Hepatocyte (in vitro differentiated cells): ENCODE data around the gene MYBPC3.

ENCODE experiments used
- CTCF ChIP-seq: fragments of 200-600 bp; sonication (generic); IDR thresholded peaks from 2 replicates; pipeline ENCODE4 v1.5.1; 2016; ENCODE audit warnings: antibody characterized with exemption, mild to moderate bottlenecking; ENCODE audit not compliant: poor library complexity
- EZH2 ChIP-seq: fragments of 200-600 bp; sonication (generic); IDR thresholded peaks from 2 replicates; pipeline ENCODE4 v1.6.1; 2016; ENCODE audit warnings: antibody characterized with exemption, mild to moderate bottlenecking, borderline replicate concordance

GRCh38 chr11:47375020-47375419, 22.5 kb upstream of the MYBPC3 start:
- TF ChIP-seq EZH2 (no peak), CTCF (no peak)
